ENCODE results near the gene BROX. TPM values are rescaled to one million over a fixed set of nuclear protein-coding genes. Genes with fewer than 3 reads are reported as not detected.
A peak's percentile ranks its signal among the peaks of the same experiment; 100 is the strongest.

The BROX gene
- polyA plus RNA-seq, 2 of the 4 experiments (the other 2 are of a cell fraction) = 9.9 to 20.1 TPM

DNA sequence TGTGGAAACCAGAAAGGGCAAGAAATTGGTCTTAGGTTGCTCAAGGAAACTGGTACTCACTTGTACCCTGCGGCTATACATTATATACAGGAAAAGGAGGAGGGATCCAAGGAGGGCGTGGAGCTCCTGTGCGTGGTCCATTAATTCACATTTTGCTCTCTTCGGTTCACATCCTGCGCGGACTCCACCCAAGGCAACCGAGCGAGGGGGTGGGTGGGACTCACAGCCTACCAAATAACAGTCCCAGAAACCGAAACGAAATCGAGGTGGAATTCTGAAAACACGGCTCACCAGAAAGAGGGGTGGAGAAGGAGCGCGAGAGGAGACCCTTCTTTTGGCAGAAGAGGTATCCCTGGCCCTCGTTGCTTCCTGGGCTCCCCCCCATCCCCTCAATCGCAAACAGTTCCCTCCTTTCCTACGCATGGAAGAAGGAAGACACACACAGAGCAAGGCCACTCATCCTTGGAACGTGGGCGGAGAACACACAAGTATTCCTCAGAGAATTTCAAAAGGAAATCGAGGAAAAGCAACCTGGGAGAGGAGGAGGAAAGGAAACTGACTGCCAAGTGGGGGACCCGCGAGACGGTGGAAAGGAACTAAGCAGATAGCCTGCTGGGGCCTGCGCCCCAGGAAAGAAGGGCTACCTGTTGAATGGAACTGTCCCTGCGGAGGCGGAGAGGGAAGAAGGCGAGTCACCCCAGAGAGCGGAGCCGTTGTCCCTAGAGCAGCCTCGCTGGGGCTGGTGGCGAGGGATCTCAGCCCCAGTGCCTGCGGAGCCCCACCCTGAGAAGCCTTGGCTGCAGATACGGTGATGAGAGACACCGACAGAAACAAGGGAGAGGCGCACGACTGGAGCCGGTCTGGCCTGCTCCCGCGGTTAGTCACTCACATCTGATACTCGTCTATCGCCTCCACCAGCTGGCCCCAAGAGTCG, 778 bp upstream of the BROX start:
- H3K9me3 ChIP-seq = no peaks in the 10 kb centered on the region
- peaks cover 20% of the 10 kb centered on the region for H3K4me1 ChIP-seq
- FAIRE-seq = no peak
- POLR2A ChIA-PET = interaction anchor here (1.1 to 1.8 kb wide), 2 partner anchors 68 to 246 kb away, joined by 5 to 7 read pairs; no protein-coding TSS in a partner anchor
- 2% methylated on average over 38 of the region's 42 CpGs for WGBS (ENCODE audit: missing lambda C conversion rate)
- H3K4me2 ChIP-seq = peak overlapping the region; percentile 97
- peak; percentile 55 to 58 for DNase-seq (ENCODE audit: low read depth in 1 of 2, low spot score in 1 of 2)
- peak; percentile 71 to 72 for ATAC-seq
- TF ChIP-seq, protein P1, sequence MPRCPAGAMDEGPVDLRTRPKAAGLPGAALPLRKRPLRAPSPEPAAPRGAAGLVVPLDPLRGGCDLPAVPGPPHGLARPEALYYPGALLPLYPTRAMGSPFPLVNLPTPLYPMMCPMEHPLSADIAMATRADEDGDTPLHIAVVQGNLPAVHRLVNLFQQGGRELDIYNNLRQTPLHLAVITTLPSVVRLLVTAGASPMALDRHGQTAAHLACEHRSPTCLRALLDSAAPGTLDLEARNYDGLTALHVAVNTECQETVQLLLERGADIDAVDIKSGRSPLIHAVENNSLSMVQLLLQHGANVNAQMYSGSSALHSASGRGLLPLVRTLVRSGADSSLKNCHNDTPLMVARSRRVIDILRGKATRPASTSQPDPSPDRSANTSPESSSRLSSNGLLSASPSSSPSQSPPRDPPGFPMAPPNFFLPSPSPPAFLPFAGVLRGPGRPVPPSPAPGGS (IDR thresholded peaks at IDR 0.05) = no peak
- TF ChIP-seq KDM1A (IDR thresholded peaks at IDR 0.05; ENCODE audit: low read depth) (no peak), GATA3 (IDR thresholded peaks at IDR 0.05; ENCODE audit: borderline replicate concordance) (no peak), ESRRA (IDR thresholded peaks at IDR 0.05; ENCODE audit: borderline replicate concordance, low read length) (no peak), POLR2A (IDR thresholded peaks at IDR 0.05; ENCODE audit: low read length) (peak; percentile 31; the same call in 1 of the 2 replicates), MAFK (IDR thresholded peaks at IDR 0.05; ENCODE audit: partially characterized antibody) (no peak)
- TF ChIP-seq, protein P2, sequence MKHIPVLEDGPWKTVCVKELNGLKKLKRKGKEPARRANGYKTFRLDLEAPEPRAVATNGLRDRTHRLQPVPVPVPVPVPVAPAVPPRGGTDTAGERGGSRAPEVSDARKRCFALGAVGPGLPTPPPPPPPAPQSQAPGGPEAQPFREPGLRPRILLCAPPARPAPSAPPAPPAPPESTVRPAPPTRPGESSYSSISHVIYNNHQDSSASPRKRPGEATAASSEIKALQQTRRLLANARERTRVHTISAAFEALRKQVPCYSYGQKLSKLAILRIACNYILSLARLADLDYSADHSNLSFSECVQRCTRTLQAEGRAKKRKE (CRISPR knock-in tag; IDR thresholded peaks at IDR 0.05; ENCODE audit: low read depth) = no peak
- TF ChIP-seq, protein P3, sequence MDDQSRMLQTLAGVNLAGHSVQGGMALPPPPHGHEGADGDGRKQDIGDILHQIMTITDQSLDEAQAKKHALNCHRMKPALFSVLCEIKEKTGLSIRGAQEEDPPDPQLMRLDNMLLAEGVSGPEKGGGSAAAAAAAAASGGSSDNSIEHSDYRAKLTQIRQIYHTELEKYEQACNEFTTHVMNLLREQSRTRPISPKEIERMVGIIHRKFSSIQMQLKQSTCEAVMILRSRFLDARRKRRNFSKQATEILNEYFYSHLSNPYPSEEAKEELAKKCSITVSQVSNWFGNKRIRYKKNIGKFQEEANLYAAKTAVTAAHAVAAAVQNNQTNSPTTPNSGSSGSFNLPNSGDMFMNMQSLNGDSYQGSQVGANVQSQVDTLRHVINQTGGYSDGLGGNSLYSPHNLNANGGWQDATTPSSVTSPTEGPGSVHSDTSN (IDR thresholded peaks at IDR 0.05) = no peak
- H3K27ac ChIP-seq = peak overlapping the region; percentile 99 to 100
- H3K4me3 ChIP-seq = peak overlapping the region; percentile 74
- CTCF ChIA-PET = interaction anchor here (1.0 to 1.5 kb wide), 4 partner anchors 10 to 246 kb away, joined by 3 to 6 read pairs (median 4); no protein-coding TSS in a partner anchor

DNA sequence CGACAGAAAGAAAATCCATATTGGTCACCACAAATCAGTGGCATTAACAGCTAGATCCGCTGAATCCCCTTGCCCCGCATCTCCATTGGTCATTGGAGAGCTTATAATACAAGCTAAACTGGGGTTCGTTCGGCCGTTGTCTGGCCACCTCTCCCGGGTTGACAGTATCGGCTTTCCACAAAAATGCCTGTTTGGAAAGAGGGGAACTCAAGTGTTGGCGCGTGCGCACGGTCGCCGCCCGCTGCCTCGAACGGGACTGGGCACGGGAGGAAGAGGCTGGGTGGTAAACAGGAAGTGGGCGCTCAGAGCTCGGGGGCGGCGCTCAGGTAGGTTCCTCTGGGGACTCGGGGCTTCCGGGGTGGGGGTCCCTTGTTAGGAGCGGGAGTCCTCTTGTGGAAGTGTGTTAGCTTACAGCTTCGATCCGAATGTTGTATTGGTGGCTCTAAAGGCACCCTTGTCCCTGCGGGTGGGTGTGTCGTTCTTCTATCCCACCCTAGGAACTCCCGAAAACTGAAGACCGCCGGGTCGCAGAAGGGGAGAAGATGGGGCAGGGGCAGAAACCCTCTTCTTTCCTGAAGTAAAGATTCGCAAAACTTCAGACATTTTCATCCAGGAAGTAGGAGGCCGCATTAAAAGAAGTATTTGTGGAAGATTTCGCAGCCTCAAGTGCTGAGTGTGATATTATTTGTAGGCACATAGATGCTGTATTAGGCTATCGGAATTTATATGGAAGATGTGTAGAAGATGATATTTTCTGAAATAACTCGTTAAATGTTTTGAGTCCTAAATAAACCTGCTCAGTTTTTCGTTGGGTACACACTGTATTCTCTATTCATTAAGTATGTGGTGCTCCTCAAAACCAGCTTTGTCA, 962 bp downstream of the BROX start:
- peak overlapping the region; percentile 66 for H3K4me2 ChIP-seq
- peaks cover 20% of the 10 kb centered on the region for H3K4me1 ChIP-seq
- ATAC-seq (peak; percentile 78 to 89), FAIRE-seq (peak; percentile 80), DNase-seq (ENCODE audit: low read depth in 1 of 2, low spot score in 1 of 2) (peak; percentile 86 to 95)
- WGBS (ENCODE audit: missing lambda C conversion rate) = 1% methylated on average over 31 of the region's 39 CpGs
- peak; percentile 63 for TF ChIP-seq POLR2A (IDR thresholded peaks at IDR 0.05; ENCODE audit: low read length)
- 0 out of 2 replicates have a peak, but pooled peaks have one; percentile 26 for TF ChIP-seq GATA3 (IDR thresholded peaks at IDR 0.05; ENCODE audit: borderline replicate concordance)
- peak; percentile 65; the same call in 1 of the 2 replicates for TF ChIP-seq PHF8 (IDR thresholded peaks at IDR 0.05; ENCODE audit: borderline replicate concordance, low read depth)
- TF ChIP-seq CBX2 (IDR thresholded peaks at IDR 0.05; ENCODE audit: borderline replicate concordance, low read depth) = no peak
- TF ChIP-seq MAFK (IDR thresholded peaks at IDR 0.05; ENCODE audit: partially characterized antibody) = peak; percentile 18
- TF ChIP-seq, protein P4, sequence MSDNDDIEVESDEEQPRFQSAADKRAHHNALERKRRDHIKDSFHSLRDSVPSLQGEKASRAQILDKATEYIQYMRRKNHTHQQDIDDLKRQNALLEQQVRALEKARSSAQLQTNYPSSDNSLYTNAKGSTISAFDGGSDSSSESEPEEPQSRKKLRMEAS (IDR thresholded peaks at IDR 0.05) = peak; percentile 49
- TF ChIP-seq BHLHE40 (IDR thresholded peaks at IDR 0.05; ENCODE audit: low read depth, low read length) = peak; percentile 93
- peak; percentile 32; the same call in 1 of the 2 replicates for TF ChIP-seq MAZ (IDR thresholded peaks at IDR 0.05; ENCODE audit: borderline replicate concordance, low read depth, low read length)
- TF ChIP-seq CHD2 (IDR thresholded peaks at IDR 0.05; ENCODE audit: low read length, partially characterized antibody) = no peak
- TF ChIP-seq, protein P5, sequence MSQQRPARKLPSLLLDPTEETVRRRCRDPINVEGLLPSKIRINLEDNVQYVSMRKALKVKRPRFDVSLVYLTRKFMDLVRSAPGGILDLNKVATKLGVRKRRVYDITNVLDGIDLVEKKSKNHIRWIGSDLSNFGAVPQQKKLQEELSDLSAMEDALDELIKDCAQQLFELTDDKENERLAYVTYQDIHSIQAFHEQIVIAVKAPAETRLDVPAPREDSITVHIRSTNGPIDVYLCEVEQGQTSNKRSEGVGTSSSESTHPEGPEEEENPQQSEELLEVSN (IDR thresholded peaks at IDR 0.05; ENCODE audit: borderline replicate concordance, low read depth) = no peak
- peak in 1 of 2 experiments; percentile 18; a peak in 2 of 5 replicates for TF ChIP-seq JUN (IDR thresholded peaks at IDR 0.05)
- H3K9me3 ChIP-seq = no peaks in the 10 kb centered on the region
- CTCF ChIA-PET = interaction anchor here (0.6 to 1.5 kb wide), 6 partner anchors 12 to 462 kb away, joined by 3 to 5 read pairs (median 3); no protein-coding TSS in a partner anchor
- H3K27ac ChIP-seq = peak overlapping the region; percentile 99 to 100
- POLR2A ChIA-PET = interaction anchor here (0.6 to 1.8 kb wide), 8 partner anchors 14 to 650 kb away, joined by 3 to 7 read pairs (median 4); no protein-coding TSS in a partner anchor
- H3K4me3 ChIP-seq = peak overlapping the region; percentile 74
